Measurements from ENCODE around the gene HPS3. TPM values are rescaled to one million over a fixed set of nuclear protein-coding genes. Genes with fewer than 3 reads are reported as not detected.

HPS3 gene
- total RNA-seq, 1 donor from 2014 or later, result 24.1 TPM

- no peak for DNase-seq (ENCODE audit: low spot score, unreplicated experiment)
- H3K4me3 Mint-ChIP-seq (ENCODE audit: low read depth), result no peak overlapping the region
- no peak overlapping the region for H3K27ac Mint-ChIP-seq
- TF ChIP-seq CTCF (IDR thresholded peaks at IDR 0.05; ENCODE audit: unreplicated experiment), result no peak
- peaks cover 13% of the 10 kb centered on the region for H3K4me1 Mint-ChIP-seq (ENCODE audit: low read depth)
- H3K36me3 Mint-ChIP-seq (ENCODE audit: insufficient read depth), result peaks cover 2% of the 10 kb centered on the region
- peaks cover 8% of the 10 kb centered on the region for H3K27me3 Mint-ChIP-seq
- H3K9me3 Mint-ChIP-seq (ENCODE audit: low read depth), result no peaks in the 10 kb centered on the region
These were observed 6.5 kb upstream of the HPS3 start for GRCh38 chr3:149122721-149123578.

GRCh38 chr3:149128821-149129220 lies 617 bp upstream of the HPS3 start:
- Mint-ChIP-seq H3K4me3 (ENCODE audit: low read depth) (peak overlapping the region; percentile 89), H3K36me3 (ENCODE audit: insufficient read depth) (peaks cover 5% of the 10 kb centered on the region), H3K27ac (no peak overlapping the region), H3K27me3 (peaks cover 5% of the 10 kb centered on the region), H3K9me3 (ENCODE audit: low read depth) (no peaks in the 10 kb centered on the region), H3K4me1 (ENCODE audit: low read depth) (peaks cover 25% of the 10 kb centered on the region)
- DNase-seq (ENCODE audit: low spot score, unreplicated experiment), result no peak
- TF ChIP-seq CTCF (IDR thresholded peaks at IDR 0.05; ENCODE audit: unreplicated experiment), result no peak

GRCh38 chr3:149131589-149131988 lies 2.2 kb downstream of the HPS3 start:
- DNase-seq (ENCODE audit: low spot score, unreplicated experiment), result no peak
- peaks cover 21% of the 10 kb centered on the region for H3K4me1 Mint-ChIP-seq (ENCODE audit: low read depth)
- no peak for TF ChIP-seq CTCF (IDR thresholded peaks at IDR 0.05; ENCODE audit: unreplicated experiment)
- no peaks in the 10 kb centered on the region for H3K9me3 Mint-ChIP-seq (ENCODE audit: low read depth)
- peak overlapping the region; percentile 89 for H3K4me3 Mint-ChIP-seq (ENCODE audit: low read depth)
- H3K36me3 Mint-ChIP-seq (ENCODE audit: insufficient read depth), result peaks cover 3% of the 10 kb centered on the region
- H3K27ac Mint-ChIP-seq, result no peak overlapping the region
- no peaks in the 10 kb centered on the region for H3K27me3 Mint-ChIP-seq

- Mint-ChIP-seq H3K27ac (no peak overlapping the region), H3K4me3 (ENCODE audit: low read depth) (no peak overlapping the region), H3K36me3 (ENCODE audit: insufficient read depth) (peaks cover 3% of the 10 kb centered on the region), H3K9me3 (ENCODE audit: low read depth) (no peaks in the 10 kb centered on the region), H3K27me3 (no peaks in the 10 kb centered on the region), H3K4me1 (ENCODE audit: low read depth) (peaks cover 13% of the 10 kb centered on the region)
- no peak for TF ChIP-seq CTCF (IDR thresholded peaks at IDR 0.05; ENCODE audit: unreplicated experiment)
- DNase-seq (ENCODE audit: low spot score, unreplicated experiment), result no peak
These were observed 5.1 kb downstream of the HPS3 start for GRCh38 chr3:149134575-149134974.

- Mint-ChIP-seq H3K27me3 (no peaks in the 10 kb centered on the region), H3K4me3 (ENCODE audit: low read depth) (no peak overlapping the region), H3K4me1 (ENCODE audit: low read depth) (peaks cover 4% of the 10 kb centered on the region), H3K9me3 (ENCODE audit: low read depth) (no peaks in the 10 kb centered on the region), H3K27ac (no peak overlapping the region), H3K36me3 (ENCODE audit: insufficient read depth) (peaks cover 6% of the 10 kb centered on the region)
- no peak for TF ChIP-seq CTCF (IDR thresholded peaks at IDR 0.05; ENCODE audit: unreplicated experiment)
- no peak for DNase-seq (ENCODE audit: low spot score, unreplicated experiment)
These were observed 13.2 kb downstream of the HPS3 start for GRCh38 chr3:149142682-149143081.
